HFF-Myc (cell line): ENCODE measurements around the gene MEF2A.
"Not testable (repeated sequence)": the region's sequence is repeated elsewhere in the genome, so short reads cannot be mapped to it uniquely, and the experiment has no call there.

Source experiments
- DNase-seq: peaks from one replicate; pipeline ENCODE4 v3.0.0-alpha.2; 2011; ENCODE audit warnings: low read depth; ENCODE audit errors: extremely low read depth
- H3K4me3 ChIP-seq: replicated peaks from 2 replicates; pipeline ENCODE4 v1.5.1; 2011; ENCODE audit warnings: low read depth, mild to moderate bottlenecking, control low read depth, low read length
- TF ChIP-seq, protein P1 (sequence below): IDR thresholded peaks from 2 replicates; pipeline ENCODE4 v1.5.1; 2012; ENCODE audit warnings: mild to moderate bottlenecking, low read depth, low read length, control low read depth; ENCODE audit errors: missing control alignments

The MEF2A gene

DNA sequence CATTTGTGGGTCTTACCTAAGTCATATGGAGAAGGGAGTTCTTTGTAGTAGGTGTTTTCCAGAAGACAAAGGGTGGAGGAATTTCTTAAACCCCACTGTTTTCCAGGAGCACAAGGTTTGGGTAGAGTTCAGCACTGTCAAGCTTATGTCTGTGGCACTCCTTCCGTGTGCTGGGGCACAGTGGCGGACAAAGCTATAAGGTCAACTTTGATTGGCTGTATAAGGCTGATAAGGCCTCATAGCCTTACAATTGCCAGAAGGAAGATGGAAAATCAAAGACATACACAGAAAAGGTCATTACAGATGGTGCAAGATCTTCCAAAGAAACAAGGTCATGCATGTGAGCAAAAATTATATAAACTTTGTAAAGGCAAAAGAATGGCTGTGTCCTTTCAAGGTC lies 170.9 kb downstream of the MEF2A start:
- no peak overlapping the region for H3K4me3 ChIP-seq
- TF ChIP-seq, protein P1, sequence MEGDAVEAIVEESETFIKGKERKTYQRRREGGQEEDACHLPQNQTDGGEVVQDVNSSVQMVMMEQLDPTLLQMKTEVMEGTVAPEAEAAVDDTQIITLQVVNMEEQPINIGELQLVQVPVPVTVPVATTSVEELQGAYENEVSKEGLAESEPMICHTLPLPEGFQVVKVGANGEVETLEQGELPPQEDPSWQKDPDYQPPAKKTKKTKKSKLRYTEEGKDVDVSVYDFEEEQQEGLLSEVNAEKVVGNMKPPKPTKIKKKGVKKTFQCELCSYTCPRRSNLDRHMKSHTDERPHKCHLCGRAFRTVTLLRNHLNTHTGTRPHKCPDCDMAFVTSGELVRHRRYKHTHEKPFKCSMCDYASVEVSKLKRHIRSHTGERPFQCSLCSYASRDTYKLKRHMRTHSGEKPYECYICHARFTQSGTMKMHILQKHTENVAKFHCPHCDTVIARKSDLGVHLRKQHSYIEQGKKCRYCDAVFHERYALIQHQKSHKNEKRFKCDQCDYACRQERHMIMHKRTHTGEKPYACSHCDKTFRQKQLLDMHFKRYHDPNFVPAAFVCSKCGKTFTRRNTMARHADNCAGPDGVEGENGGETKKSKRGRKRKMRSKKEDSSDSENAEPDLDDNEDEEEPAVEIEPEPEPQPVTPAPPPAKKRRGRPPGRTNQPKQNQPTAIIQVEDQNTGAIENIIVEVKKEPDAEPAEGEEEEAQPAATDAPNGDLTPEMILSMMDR = no peak
- DNase-seq = no peak

DNA sequence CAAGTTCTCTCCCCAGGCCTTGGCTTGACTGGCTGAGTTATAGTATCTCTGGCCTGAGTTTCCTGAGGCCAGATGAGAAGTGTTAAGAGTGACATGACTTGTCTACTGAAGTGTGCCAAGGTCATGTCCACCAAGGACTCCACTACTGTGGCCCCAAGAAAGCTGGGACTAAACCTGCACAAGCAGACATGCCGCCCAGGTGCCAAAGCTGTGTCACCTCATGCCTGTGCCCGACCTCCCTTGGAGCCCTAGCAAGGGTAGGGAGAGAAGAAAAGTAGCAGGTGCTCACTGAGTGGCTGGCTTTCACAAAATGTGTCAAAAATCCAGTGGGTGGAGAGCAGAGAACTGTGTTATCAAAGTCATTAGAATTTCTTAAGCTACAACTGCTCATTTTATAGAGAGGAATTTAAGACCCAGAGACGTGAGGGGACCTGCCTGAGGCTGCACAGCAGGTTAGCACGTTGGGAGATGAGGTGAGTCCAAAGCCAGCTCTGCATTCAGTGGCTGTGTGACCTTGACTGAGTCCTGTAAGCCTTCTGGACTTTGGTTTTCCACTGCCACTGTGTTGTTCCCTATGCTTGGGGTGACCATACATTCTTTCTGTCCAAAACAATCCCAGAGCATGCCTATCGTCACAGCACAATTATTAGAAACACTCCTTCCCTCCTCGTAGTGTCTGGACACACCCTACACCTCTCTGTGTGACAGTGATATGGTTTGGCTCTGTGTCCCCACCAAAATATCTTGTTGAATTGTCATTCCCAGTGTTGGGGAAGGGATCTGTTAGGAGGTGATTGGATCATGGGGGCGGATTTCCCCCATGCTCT lies 172.4 kb downstream of the MEF2A start:
- DNase-seq = no peak
- H3K4me3 ChIP-seq = no peak overlapping the region
- TF ChIP-seq, protein P1 = no peak

DNA sequence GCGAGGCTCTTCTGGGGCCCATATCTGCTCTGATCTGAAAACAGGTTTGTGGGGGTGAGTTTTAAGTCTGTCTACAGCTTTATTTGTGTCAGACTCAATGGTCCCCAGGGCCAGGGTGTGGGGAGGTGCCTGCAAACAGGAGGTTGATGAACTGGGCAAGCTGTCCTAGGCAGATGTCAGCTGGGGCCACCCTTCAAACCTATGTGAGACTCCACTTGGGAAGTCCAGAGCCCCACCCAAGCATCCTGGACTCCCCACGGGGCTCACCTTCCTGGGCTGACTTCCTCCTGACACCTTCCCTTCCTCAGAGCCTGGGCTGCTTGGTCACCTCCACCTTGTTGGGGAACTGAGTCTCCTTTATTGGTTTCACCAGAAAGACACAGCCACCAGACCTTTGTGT lies 176.1 kb downstream of the MEF2A start:
- no peak for DNase-seq
- no peak overlapping the region for H3K4me3 ChIP-seq
- TF ChIP-seq, protein P1 = no peak

DNA sequence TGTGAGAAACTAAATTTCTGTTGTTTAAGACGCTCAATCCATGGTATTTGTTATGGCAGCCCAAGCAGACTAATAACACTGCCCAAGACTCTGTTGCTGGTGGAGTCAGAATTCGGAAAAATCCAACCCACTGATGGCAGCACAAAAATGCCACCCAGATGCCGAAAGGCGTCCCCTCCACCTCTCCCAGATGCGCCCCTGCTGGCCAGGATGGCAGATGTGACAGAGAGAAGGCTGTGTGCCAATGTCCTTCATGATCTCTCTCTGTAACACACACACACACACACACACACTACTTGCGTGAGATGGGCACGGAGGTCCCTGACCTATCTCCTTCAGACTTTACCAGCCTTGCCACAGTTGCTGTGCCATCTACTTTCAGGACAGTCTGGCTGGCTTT lies 178.4 kb downstream of the MEF2A start:
- TF ChIP-seq, protein P1 = no peak
- DNase-seq = no peak

DNA sequence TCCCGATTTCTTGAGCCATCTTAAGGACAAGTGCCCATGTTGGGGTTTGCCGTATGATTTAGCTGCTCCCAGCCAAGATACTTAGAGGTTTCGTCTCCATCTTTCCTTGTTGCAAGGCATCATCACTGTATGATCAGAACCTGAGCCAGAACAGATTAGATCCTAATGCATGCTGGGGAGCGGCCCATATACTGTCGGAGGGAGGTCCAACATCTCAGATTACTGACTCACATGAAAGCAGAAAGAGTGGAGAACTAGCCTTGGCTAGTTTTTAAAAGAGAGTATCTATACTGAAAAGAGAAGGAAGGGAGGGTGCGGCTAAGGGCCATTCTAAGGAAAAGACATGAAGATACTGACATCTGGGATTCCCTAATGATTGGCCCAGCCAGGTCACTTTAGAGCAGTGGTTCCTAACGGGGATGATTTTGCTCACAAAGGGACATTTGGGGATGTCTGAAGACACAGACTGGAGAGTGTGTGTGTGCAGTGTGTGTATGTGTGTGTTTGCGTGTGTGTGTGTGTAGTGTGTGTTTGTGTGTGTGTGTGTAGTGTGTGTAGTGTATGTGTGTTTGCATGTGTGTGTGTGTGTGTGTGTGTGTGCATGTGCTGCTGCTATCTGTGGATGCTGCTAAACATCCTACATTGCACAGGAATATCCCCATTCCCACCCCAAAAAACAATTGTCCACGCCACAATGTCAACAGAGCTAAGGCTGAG lies 179.7 kb downstream of the MEF2A start:
- TF ChIP-seq, protein P1 = no peak
- DNase-seq = no peak
- H3K4me3 ChIP-seq = no peak overlapping the region

More for the DNA sequence above, 178.4 kb downstream of the MEF2A start:
- no peak overlapping the region for H3K4me3 ChIP-seq

DNA sequence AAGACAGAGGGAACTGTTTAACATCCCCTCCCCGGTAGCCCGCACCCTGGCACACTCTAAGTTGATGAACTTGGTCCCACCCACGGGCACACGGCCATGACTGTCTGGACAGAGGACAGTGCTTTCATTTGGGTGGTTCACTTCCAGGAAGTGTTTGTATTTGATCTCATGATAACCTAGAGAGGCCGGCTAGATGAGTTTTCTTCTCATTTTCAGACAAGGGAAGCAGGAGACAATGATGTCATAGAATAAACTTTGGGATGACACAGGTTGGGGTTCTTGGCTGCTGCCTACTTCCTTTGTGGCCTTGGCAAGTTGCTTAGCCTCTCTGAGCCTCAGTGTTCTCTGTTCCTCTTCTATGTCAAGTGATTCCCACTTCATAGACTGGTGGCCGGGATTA lies 183.6 kb downstream of the MEF2A start:
- H3K4me3 ChIP-seq = no peak overlapping the region
- TF ChIP-seq, protein P1 = no peak
- DNase-seq = no peak

DNA sequence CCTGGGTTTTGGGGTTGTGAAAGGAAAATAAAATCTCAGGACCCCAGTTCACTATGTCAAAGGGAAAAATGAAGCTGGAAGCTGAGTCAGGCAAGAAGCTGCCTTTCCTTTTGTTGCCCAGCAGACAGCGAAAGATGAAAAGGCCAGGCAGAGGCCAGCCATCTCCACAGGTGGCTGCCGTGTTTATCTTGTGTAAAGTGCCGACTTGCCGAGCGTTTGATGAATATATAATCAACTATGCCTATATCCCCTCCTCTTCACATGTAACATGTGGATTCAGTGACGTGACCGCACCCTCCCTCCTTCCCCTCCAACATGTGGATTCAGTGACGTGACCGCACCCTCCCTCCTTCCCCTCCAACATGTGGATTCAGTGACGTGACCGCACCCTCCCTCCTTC lies 184.5 kb downstream of the MEF2A start:
- not testable (repeated sequence) for H3K4me3 ChIP-seq, DNase-seq
